Esophagus squamous epithelium (tissue), 5 donors: ENCODE data around the gene WDR59. TPM values are rescaled to one million over a fixed set of nuclear protein-coding genes. Genes with fewer than 3 reads are reported as not detected.
"Not testable (repeated sequence)": the region's sequence is repeated elsewhere in the genome, so short reads cannot be mapped to it uniquely, and the experiment has no call there.

Experiments
- DNase-seq: peaks from one replicate; lab custom pipeline; 2025; lab: John Stamatoyannopoulos, UW
- H3K27ac ChIP-seq, 4 donors: fragments of 200-600 bp; sonication (generic); one replicate each; pipeline ENCODE4 v1.5.1; 2016 to 2019; ENCODE audit warnings: mild to moderate bottlenecking in 1 of 4
- H3K27me3 ChIP-seq, 4 donors: fragments of 200-600 bp; sonication (generic); 1 replicate in 3 of 4; 2 replicates in 1 of 4; pipeline versions ENCODE4 v1.5.1 to v1.6.0; 2017 to 2021; ENCODE audit warnings: antibody characterized with exemption in 1 of 4
- H3K36me3 ChIP-seq, 3 donors: fragments of 200-600 bp; sonication (generic); one replicate each; pipeline ENCODE4 v1.5.1; 2016 to 2019
- H3K4me1 ChIP-seq, 3 donors: fragments of 200-600 bp; sonication (generic); one replicate each; pipeline ENCODE4 v1.5.1; 2017 to 2019
- H3K4me3 ChIP-seq, 4 donors: fragments of 200-600 bp; sonication (generic); 1 replicate in 3 of 4; 2 replicates in 1 of 4; pipeline ENCODE4 v1.5.1; 2016 to 2019; ENCODE audit warnings: mild to moderate bottlenecking in 2 of 4, moderate library complexity in 1 of 4
- H3K9me3 ChIP-seq, 3 donors: fragments of 200-600 bp; sonication (generic); one replicate each; pipeline ENCODE4 v1.5.1; 2016 to 2019
- POLR2A ChIP-seq, 4 donors: fragments of 450-650 bp; IDR thresholded peaks; one replicate each; pipeline ENCODE4 v1.6.1; 2017; ENCODE audit warnings: antibody characterized with exemption in 4 of 4, mild to moderate bottlenecking in 4 of 4, moderate library complexity in 3 of 4
- WGBS, 2 donors: methylation state at CpG; one replicate each; pipeline ENCODE4 v1.1.5; 2018; 5-methylcytosine and 5-hydroxymethylcytosine counted together
- intact Hi-C: fragments of 100-400 bp; cut with DNase I; formaldehyde crosslinking; loops from one replicate; pipeline ENCODE4 v1.15.0; 2022
- total RNA-seq, 4 donors: library from RNA; depleted of rRNA; stranded (reverse); fragments of >200 nt; gene quantifications; one replicate each; pipeline ENCODE4 v1.1.0, GENCODE V29; 2016
- TF ChIP-seq, protein P1 (sequence below), 6 experiments: fragments of 450-650 bp in 4 of 6; fragments of 200-600 bp in 2 of 6; sonication (generic) in 2 of 6; IDR thresholded peaks; one replicate each; pipeline ENCODE4 v1.5.1; 2016 to 2019; ENCODE audit warnings: antibody characterized with exemption in 6 of 6, mild to moderate bottlenecking in 4 of 6, moderate library complexity in 4 of 6
- donor health status: DM: yes; HTN: yes; CAD: no.

Gene WDR59
- total RNA-seq, 4 donors from 2014 or later: 9.8 to 25.1 (median 22.2) TPM

GRCh38 chr16:75019007-75019406 lies 34.1 kb upstream of the WDR59 start:
- intact Hi-C loops: no loop called here
- Histone ChIP-seq H3K4me3 (no peak overlapping the region), H3K27ac (peak overlapping the region in 3 of 4 donors; percentile 16 to 61 (median 48)), H3K9me3 (peaks cover 0 to 8% (median 7%) of the 10 kb centered on the region in 3 donors), H3K4me1 (peaks cover 8 to 44% (median 15%) of the 10 kb centered on the region in 3 donors), H3K27me3 (no peaks in the 10 kb centered on the region), H3K36me3 (peaks cover 0 to 12% (median 0%) of the 10 kb centered on the region in 3 donors)
- 66 to 75% methylated on average over 8 of the region's 8 CpGs for WGBS, 2 donors
- DNase-seq: no peak
- TF ChIP-seq, protein P1, sequence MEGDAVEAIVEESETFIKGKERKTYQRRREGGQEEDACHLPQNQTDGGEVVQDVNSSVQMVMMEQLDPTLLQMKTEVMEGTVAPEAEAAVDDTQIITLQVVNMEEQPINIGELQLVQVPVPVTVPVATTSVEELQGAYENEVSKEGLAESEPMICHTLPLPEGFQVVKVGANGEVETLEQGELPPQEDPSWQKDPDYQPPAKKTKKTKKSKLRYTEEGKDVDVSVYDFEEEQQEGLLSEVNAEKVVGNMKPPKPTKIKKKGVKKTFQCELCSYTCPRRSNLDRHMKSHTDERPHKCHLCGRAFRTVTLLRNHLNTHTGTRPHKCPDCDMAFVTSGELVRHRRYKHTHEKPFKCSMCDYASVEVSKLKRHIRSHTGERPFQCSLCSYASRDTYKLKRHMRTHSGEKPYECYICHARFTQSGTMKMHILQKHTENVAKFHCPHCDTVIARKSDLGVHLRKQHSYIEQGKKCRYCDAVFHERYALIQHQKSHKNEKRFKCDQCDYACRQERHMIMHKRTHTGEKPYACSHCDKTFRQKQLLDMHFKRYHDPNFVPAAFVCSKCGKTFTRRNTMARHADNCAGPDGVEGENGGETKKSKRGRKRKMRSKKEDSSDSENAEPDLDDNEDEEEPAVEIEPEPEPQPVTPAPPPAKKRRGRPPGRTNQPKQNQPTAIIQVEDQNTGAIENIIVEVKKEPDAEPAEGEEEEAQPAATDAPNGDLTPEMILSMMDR (IDR thresholded peaks at IDR 0.05): no peak
- no peak for TF ChIP-seq POLR2A (IDR thresholded peaks at IDR 0.05)

GRCh38 chr16:75017670-75018525 lies 33.0 kb upstream of the WDR59 start:
- TF ChIP-seq, protein P1 (IDR thresholded peaks at IDR 0.05): no peak
- no peaks in the 10 kb centered on the region for H3K27me3 ChIP-seq
- peak overlapping the region; percentile 19 to 61 (median 46) for H3K27ac ChIP-seq
- peaks cover 0 to 12% (median 0%) of the 10 kb centered on the region in 3 donors for H3K36me3 ChIP-seq
- H3K4me1 ChIP-seq: peaks cover 14 to 54% (median 26%) of the 10 kb centered on the region in 3 donors
- WGBS, 2 donors: 22 to 28% methylated on average over 3 of the region's 3 CpGs
- no peak for DNase-seq
- intact Hi-C loops: no loop called here
- no peak overlapping the region for H3K4me3 ChIP-seq
- peaks cover 0 to 8% (median 7%) of the 10 kb centered on the region in 3 donors for H3K9me3 ChIP-seq

GRCh38 chr16:75016451-75017081 lies 31.6 kb upstream of the WDR59 start:
- H3K4me3 ChIP-seq, intact Hi-C loops, H3K9me3 ChIP-seq, H3K27me3 ChIP-seq, DNase-seq: not testable (repeated sequence)
- Histone ChIP-seq H3K4me1 (peaks cover 23 to 67% (median 36%) of the 10 kb centered on the region in 3 donors), H3K27ac (peak overlapping the region in 2 of 4 donors; percentile 6 to 61), H3K36me3 (peaks cover 0 to 12% (median 0%) of the 10 kb centered on the region in 3 donors)
- WGBS, 2 donors: 63 to 85% methylated on average over 11 to 12 of the region's 12 CpGs

DNA sequence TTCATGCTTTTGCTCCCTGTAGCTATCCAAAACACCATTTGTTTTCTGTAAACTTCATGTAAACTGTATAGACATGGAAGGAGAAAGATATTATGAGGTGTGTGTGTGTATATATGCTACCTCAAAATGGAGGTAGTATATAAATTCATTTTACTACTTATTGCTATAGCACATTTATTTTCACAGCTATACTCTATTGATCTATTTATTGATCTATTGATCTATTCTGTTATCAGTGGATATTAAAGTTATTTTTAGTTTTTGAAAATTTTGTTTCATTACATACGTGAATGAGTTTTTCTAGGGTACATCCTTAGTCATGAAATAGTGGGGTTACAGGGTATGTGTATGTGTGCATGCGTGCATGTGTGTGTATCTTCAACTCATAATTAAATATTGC lies 29.4 kb upstream of the WDR59 start:
- TF ChIP-seq POLR2A (IDR thresholded peaks at IDR 0.05): no peak
- TF ChIP-seq, protein P1 (IDR thresholded peaks at IDR 0.05): no peak
- no peak for DNase-seq
- H3K27ac ChIP-seq: peak overlapping the region in 2 of 4 donors; percentile 91 to 95
- WGBS, 2 donors: 91 to 96% methylated on average over 2 of the region's 2 CpGs
- intact Hi-C loops: no loop called here
- no peaks in the 10 kb centered on the region for H3K27me3 ChIP-seq
- H3K4me1 ChIP-seq: peaks cover 31 to 86% (median 51%) of the 10 kb centered on the region in 3 donors
- H3K36me3 ChIP-seq: no peaks in the 10 kb centered on the region
- no peaks in the 10 kb centered on the region for H3K9me3 ChIP-seq
- no peak overlapping the region for H3K4me3 ChIP-seq

DNA sequence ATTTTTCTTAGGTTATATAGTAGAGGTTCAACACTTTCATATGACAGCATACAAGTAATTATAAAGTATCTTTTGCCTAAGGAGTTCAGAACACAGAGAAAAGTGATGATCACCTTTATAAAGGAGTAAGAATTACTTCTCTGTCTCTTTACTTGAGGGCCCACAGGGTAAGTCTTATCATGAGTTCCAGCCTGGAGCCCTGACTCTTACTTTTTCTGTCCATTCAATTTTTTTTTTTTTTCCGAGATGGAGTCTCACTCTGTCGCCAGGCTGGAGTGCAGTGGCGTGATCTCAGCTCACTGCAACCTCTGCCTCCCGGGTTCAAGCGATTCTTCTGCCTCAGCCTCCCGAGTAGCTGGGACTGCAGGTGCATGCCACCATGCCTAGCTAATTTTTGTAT lies 28.2 kb upstream of the WDR59 start:
- H3K4me3 ChIP-seq, H3K27me3 ChIP-seq, H3K9me3 ChIP-seq, DNase-seq, H3K36me3 ChIP-seq, intact Hi-C loops: not testable (repeated sequence)
- peak overlapping the region; percentile 79 to 95 (median 90) for H3K27ac ChIP-seq
- peaks cover 27 to 84% (median 43%) of the 10 kb centered on the region in 3 donors for H3K4me1 ChIP-seq
- 86 to 88% methylated on average over 6 of the region's 6 CpGs for WGBS, 2 donors
